Measurements from ENCODE around the gene C16orf95. TPM values are rescaled to one million over a fixed set of nuclear protein-coding genes. Genes with fewer than 3 reads are reported as not detected.

C16orf95 gene
- polyA plus RNA-seq, 1 donor from 2014 or later = 5.9 TPM

DNA sequence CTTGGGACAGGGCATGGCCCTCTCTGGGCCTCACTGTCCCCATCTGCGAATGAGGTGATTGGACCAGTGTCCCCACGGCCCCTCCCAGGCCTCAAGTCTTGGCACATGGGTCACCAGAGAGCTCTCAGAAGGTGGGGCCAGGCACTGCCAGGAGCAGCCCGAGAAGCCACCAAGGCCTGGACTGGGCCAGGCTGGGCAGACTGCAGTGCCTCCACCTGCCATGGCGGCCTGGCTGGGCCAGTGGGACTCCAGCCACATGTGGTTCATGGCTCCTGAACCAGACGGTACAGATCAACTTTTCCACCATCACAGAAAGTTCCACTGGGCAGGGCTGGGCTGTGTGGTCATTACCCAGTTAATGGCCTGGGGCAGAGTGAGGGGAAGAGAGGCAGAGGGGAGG is 19.8 kb downstream of the C16orf95 start:
- Histone ChIP-seq H4K20me1 (ENCODE audit: insufficient read depth) (no peaks in the 10 kb centered on the region), H3K27ac (ENCODE audit: low read length) (no peak overlapping the region), H3K27me3 (ENCODE audit: insufficient read depth, low read depth, low read length) (no peaks in the 10 kb centered on the region), H3K79me2 (replicated peaks; ENCODE audit: insufficient read depth, low read length) (no peaks in the 10 kb centered on the region), H3K9me3 (ENCODE audit: low read length) (no peaks in the 10 kb centered on the region), H3K36me3 (ENCODE audit: insufficient read depth, low read length) (no peaks in the 10 kb centered on the region), H3K4me2 (ENCODE audit: low read length) (no peak overlapping the region), H3K9me2 (ENCODE audit: insufficient read depth, low read length) (no peaks in the 10 kb centered on the region), H3K9ac (ENCODE audit: low read length) (no peak overlapping the region), H3K4me3 (ENCODE audit: low read length) (no peak overlapping the region), H3F3A (ENCODE audit: insufficient read depth, low read length, poor library complexity, severe bottlenecking) (no peaks in the 10 kb centered on the region), H2AFZ (ENCODE audit: low read depth, low read length) (no peak overlapping the region)
- no peak for TF ChIP-seq REST (IDR thresholded peaks at IDR 0.05; ENCODE audit: borderline replicate concordance)
- no peak for TF ChIP-seq TAF1 (IDR thresholded peaks at IDR 0.05; ENCODE audit: low read depth)
- no peak for TF ChIP-seq POLR2AphosphoS5 (IDR thresholded peaks at IDR 0.05)
- no peak for TF ChIP-seq EP300 (conservative IDR thresholded peaks at IDR 0.05; ENCODE audit: poor library complexity, severe bottlenecking)
- no peak for TF ChIP-seq EZH2 (IDR thresholded peaks at IDR 0.05; ENCODE audit: borderline replicate concordance, insufficient read depth, low read length, poor library complexity, severe bottlenecking)
- TF ChIP-seq SMC3 (conservative IDR thresholded peaks at IDR 0.05; ENCODE audit: poor library complexity) = no peak
- TF ChIP-seq, protein P1, sequence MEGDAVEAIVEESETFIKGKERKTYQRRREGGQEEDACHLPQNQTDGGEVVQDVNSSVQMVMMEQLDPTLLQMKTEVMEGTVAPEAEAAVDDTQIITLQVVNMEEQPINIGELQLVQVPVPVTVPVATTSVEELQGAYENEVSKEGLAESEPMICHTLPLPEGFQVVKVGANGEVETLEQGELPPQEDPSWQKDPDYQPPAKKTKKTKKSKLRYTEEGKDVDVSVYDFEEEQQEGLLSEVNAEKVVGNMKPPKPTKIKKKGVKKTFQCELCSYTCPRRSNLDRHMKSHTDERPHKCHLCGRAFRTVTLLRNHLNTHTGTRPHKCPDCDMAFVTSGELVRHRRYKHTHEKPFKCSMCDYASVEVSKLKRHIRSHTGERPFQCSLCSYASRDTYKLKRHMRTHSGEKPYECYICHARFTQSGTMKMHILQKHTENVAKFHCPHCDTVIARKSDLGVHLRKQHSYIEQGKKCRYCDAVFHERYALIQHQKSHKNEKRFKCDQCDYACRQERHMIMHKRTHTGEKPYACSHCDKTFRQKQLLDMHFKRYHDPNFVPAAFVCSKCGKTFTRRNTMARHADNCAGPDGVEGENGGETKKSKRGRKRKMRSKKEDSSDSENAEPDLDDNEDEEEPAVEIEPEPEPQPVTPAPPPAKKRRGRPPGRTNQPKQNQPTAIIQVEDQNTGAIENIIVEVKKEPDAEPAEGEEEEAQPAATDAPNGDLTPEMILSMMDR (IDR thresholded peaks at IDR 0.05; ENCODE audit: poor library complexity, severe bottlenecking) = no peak
- TF ChIP-seq RAD21 (conservative IDR thresholded peaks at IDR 0.05) = no peak
- no peak for TF ChIP-seq MXI1 (conservative IDR thresholded peaks at IDR 0.05; ENCODE audit: poor library complexity, severe bottlenecking)

DNA sequence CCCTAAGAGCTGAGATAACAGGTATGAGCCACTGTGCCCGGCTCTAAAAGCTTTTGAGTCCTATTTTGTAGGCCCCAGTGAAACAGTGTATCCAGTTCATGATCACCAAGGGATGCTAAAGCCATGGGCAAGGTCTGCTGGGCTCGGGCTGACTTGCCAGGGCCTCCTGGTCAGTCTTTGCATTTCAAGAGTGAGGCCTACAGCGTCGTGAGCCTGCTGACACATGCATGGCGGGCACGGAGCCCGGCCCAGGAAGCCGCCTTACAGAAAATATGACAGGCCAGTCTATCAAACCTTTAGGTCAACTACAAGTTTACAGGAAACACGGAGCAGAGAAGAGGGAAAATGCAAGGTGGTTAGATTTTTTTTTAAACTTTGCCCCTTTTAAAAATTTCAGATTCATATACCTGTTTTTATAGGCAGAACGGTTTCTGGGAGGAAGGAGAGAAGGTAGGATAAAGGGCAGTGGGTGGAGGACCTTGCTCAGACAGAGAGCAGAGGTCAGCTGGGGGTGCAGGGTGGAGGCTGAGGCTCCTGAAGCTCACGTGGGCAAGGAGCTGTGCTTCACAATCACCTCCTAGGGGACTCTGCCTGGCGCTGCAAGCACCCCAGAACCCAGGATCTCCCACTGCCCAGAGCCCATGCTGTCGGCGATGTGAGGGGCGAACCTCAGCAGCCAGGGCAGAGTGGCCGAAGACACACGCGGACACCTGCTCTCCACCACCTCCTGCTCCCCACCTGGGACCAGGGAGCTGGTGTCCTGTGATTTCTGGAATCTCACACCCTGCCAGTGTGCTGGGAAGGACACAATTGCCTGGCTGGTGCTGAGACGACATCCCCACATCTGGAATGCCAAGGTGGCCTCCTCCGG is 21.3 kb downstream of the C16orf95 start:
- H4K20me1 ChIP-seq (ENCODE audit: insufficient read depth) = no peaks in the 10 kb centered on the region
- H3K4me3 ChIP-seq (ENCODE audit: low read length) = no peak overlapping the region
- H3K27ac ChIP-seq (ENCODE audit: low read length) = no peak overlapping the region
- no peaks in the 10 kb centered on the region for H3K36me3 ChIP-seq (ENCODE audit: insufficient read depth, low read length)
- H2AFZ ChIP-seq (ENCODE audit: low read depth, low read length) = no peak overlapping the region
- no peaks in the 10 kb centered on the region for H3K79me2 ChIP-seq (replicated peaks; ENCODE audit: insufficient read depth, low read length)
- no peaks in the 10 kb centered on the region for H3K9me3 ChIP-seq (ENCODE audit: low read length)
- H3K9ac ChIP-seq (ENCODE audit: low read length) = no peak overlapping the region
- no peaks in the 10 kb centered on the region for H3K9me2 ChIP-seq (ENCODE audit: insufficient read depth, low read length)
- H3K27me3 ChIP-seq (ENCODE audit: insufficient read depth, low read depth, low read length) = no peaks in the 10 kb centered on the region
- H3K4me2 ChIP-seq (ENCODE audit: low read length) = no peak overlapping the region
- H3F3A ChIP-seq (ENCODE audit: insufficient read depth, low read length, poor library complexity, severe bottlenecking) = no peaks in the 10 kb centered on the region
- no peak for TF ChIP-seq RAD21 (conservative IDR thresholded peaks at IDR 0.05)
- TF ChIP-seq MXI1 (conservative IDR thresholded peaks at IDR 0.05; ENCODE audit: poor library complexity, severe bottlenecking) = no peak
- no peak for TF ChIP-seq REST (IDR thresholded peaks at IDR 0.05; ENCODE audit: borderline replicate concordance)
- no peak for TF ChIP-seq TAF1 (IDR thresholded peaks at IDR 0.05; ENCODE audit: low read depth)
- TF ChIP-seq EP300 (conservative IDR thresholded peaks at IDR 0.05; ENCODE audit: poor library complexity, severe bottlenecking) = no peak
- TF ChIP-seq, protein P1 (IDR thresholded peaks at IDR 0.05; ENCODE audit: poor library complexity, severe bottlenecking) = no peak
- TF ChIP-seq POLR2AphosphoS5 (IDR thresholded peaks at IDR 0.05) = no peak
- no peak for TF ChIP-seq EZH2 (IDR thresholded peaks at IDR 0.05; ENCODE audit: borderline replicate concordance, insufficient read depth, low read length, poor library complexity, severe bottlenecking)
- TF ChIP-seq SMC3 (conservative IDR thresholded peaks at IDR 0.05; ENCODE audit: poor library complexity) = no peak

Measured in neural cell (in vitro differentiated cells).